ENCODE measurements around the gene SLC12A6. TPM values are rescaled to one million over a fixed set of nuclear protein-coding genes. Genes with fewer than 3 reads are reported as not detected.
"Not testable (repeated sequence)": the region's sequence is repeated elsewhere in the genome, so short reads cannot be mapped to it uniquely, and the experiment has no call there.

The SLC12A6 gene
- total RNA-seq, 1 donor from 2014 or later, result 20.4 TPM

GRCh38 chr15:34359416-34359815 lies 21.8 kb upstream of the SLC12A6 start:
- Histone ChIP-seq H3K9me3 (ENCODE audit: control insufficient read depth in 3 of 3, low read length in 3 of 3) (no peaks in the 10 kb centered on the region), H3K27me3 (ENCODE audit: control insufficient read depth in 3 of 3, insufficient read depth in 3 of 3, low read length in 3 of 3) (no peaks in the 10 kb centered on the region), H3K4me3 (ENCODE audit: low read length in 3 of 3) (no peak overlapping the region), H3K4me1 (ENCODE audit: control insufficient read depth in 3 of 3, insufficient read depth in 3 of 3, low read length in 3 of 3) (peaks cover 0 to 5% (median 5%) of the 10 kb centered on the region in 3 donors), H3K9ac (ENCODE audit: low read depth in 1 of 3, low read length in 3 of 3) (no peak overlapping the region), H3K27ac (ENCODE audit: low read depth, low read length) (no peak overlapping the region), H3K36me3 (ENCODE audit: control insufficient read depth in 3 of 3, insufficient read depth in 3 of 3, low read length in 3 of 3) (peaks cover 20 to 49% (median 21%) of the 10 kb centered on the region in 3 donors)

GRCh38 chr15:34358948-34359347 lies 21.4 kb upstream of the SLC12A6 start:
- Histone ChIP-seq H3K9me3 (ENCODE audit: control insufficient read depth in 3 of 3, low read length in 3 of 3) (no peaks in the 10 kb centered on the region), H3K27me3 (ENCODE audit: control insufficient read depth in 3 of 3, insufficient read depth in 3 of 3, low read length in 3 of 3) (no peaks in the 10 kb centered on the region), H3K27ac (ENCODE audit: low read depth, low read length) (no peak overlapping the region), H3K4me1 (ENCODE audit: control insufficient read depth in 3 of 3, insufficient read depth in 3 of 3, low read length in 3 of 3) (peaks cover 0 to 5% (median 5%) of the 10 kb centered on the region in 3 donors), H3K36me3 (ENCODE audit: control insufficient read depth in 3 of 3, insufficient read depth in 3 of 3, low read length in 3 of 3) (peaks cover 19 to 49% (median 20%) of the 10 kb centered on the region in 3 donors), H3K9ac (ENCODE audit: low read depth in 1 of 3, low read length in 3 of 3) (no peak overlapping the region), H3K4me3 (ENCODE audit: low read length in 3 of 3) (no peak overlapping the region)

DNA sequence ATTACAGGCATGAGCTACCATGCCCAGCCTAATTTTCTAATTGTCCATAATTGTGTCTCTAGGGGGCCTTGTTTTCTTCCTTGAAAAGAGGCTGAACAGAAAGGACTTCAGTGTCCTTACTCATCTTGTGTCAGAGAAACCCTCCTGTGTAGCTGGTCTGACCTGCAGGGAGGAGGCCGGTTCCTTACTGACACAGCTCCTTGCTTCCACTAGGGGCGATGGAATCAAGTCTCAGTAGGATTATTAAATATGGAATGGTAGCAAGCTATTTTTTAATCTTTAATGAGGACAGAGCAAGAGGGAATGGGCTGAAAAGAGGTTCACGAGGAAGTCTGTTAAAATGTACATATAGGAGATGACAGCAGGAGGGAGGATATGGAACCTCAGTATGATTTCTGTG lies 20.8 kb upstream of the SLC12A6 start:
- Histone ChIP-seq H3K9me3 (ENCODE audit: control insufficient read depth in 3 of 3, low read length in 3 of 3) (no peaks in the 10 kb centered on the region), H3K27me3 (ENCODE audit: control insufficient read depth in 3 of 3, insufficient read depth in 3 of 3, low read length in 3 of 3) (no peaks in the 10 kb centered on the region), H3K27ac (ENCODE audit: low read depth, low read length) (no peak overlapping the region), H3K9ac (ENCODE audit: low read depth in 1 of 3, low read length in 3 of 3) (no peak overlapping the region), H3K4me3 (ENCODE audit: low read length in 3 of 3) (no peak overlapping the region), H3K36me3 (ENCODE audit: control insufficient read depth in 3 of 3, insufficient read depth in 3 of 3, low read length in 3 of 3) (peaks cover 19 to 49% (median 20%) of the 10 kb centered on the region in 3 donors), H3K4me1 (ENCODE audit: control insufficient read depth in 3 of 3, insufficient read depth in 3 of 3, low read length in 3 of 3) (peaks cover 0 to 5% (median 5%) of the 10 kb centered on the region in 3 donors)

DNA sequence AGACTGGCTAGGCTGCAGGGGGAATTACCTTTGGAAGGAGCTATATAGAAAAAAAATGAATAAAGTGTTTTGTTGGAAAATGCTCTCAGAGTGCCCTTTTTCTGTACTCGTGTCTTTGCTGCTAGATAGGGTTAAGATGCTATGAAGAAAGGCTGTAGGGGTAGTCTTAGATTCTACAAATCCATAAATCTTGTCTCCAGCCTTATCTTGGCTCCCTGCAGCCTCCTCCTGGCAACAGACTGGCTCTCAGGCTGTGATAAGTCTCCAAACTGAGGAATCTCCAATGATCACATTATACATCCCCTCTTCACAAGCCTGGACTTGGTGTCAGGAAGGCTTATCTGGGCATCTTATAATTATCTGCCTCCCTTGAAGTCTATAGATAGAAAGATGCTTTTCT lies 20.1 kb upstream of the SLC12A6 start:
- Histone ChIP-seq H3K9me3 (ENCODE audit: control insufficient read depth in 3 of 3, low read length in 3 of 3) (no peaks in the 10 kb centered on the region), H3K27me3 (ENCODE audit: control insufficient read depth in 3 of 3, insufficient read depth in 3 of 3, low read length in 3 of 3) (no peaks in the 10 kb centered on the region), H3K9ac (ENCODE audit: low read depth in 1 of 3, low read length in 3 of 3) (no peak overlapping the region), H3K36me3 (ENCODE audit: control insufficient read depth in 3 of 3, insufficient read depth in 3 of 3, low read length in 3 of 3) (peaks cover 19 to 46% (median 20%) of the 10 kb centered on the region in 3 donors), H3K27ac (ENCODE audit: low read depth, low read length) (no peak overlapping the region), H3K4me3 (ENCODE audit: low read length in 3 of 3) (no peak overlapping the region), H3K4me1 (ENCODE audit: control insufficient read depth in 3 of 3, insufficient read depth in 3 of 3, low read length in 3 of 3) (peaks cover 0 to 5% (median 5%) of the 10 kb centered on the region in 3 donors)

DNA sequence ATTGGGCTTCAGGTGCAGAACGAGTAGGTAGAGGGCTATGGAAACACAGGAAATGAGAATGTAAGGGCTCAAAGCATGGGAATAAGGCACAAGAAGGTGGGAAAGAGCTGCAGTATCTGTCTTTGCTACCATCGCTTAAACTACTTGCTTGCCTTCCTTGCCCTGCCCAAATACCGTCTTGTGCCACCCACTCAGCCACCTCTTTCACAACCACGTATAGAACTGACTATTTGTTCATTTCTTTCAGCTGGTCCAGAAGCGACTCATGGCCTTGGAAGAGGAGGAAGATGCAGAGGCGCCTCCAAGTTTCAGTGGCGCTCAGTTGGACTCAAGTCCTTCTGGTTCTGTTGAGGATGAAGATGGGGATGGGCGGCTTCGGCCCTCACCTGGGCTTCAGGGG lies 17.7 kb upstream of the SLC12A6 start:
- H3K9me3 ChIP-seq (ENCODE audit: control insufficient read depth in 3 of 3, low read length in 3 of 3), result no peaks in the 10 kb centered on the region
- H3K4me3 ChIP-seq (ENCODE audit: low read length in 3 of 3), result no peak overlapping the region
- no peak overlapping the region for H3K9ac ChIP-seq (ENCODE audit: low read depth in 1 of 3, low read length in 3 of 3)
- H3K27me3 ChIP-seq (ENCODE audit: control insufficient read depth in 3 of 3, insufficient read depth in 3 of 3, low read length in 3 of 3), result no peaks in the 10 kb centered on the region
- peaks cover 15 to 34% (median 17%) of the 10 kb centered on the region in 3 donors for H3K36me3 ChIP-seq (ENCODE audit: control insufficient read depth in 3 of 3, insufficient read depth in 3 of 3, low read length in 3 of 3)
- no peaks in the 10 kb centered on the region for H3K4me1 ChIP-seq (ENCODE audit: control insufficient read depth in 3 of 3, insufficient read depth in 3 of 3, low read length in 3 of 3)
- H3K27ac ChIP-seq (ENCODE audit: low read depth, low read length), result no peak overlapping the region

DNA sequence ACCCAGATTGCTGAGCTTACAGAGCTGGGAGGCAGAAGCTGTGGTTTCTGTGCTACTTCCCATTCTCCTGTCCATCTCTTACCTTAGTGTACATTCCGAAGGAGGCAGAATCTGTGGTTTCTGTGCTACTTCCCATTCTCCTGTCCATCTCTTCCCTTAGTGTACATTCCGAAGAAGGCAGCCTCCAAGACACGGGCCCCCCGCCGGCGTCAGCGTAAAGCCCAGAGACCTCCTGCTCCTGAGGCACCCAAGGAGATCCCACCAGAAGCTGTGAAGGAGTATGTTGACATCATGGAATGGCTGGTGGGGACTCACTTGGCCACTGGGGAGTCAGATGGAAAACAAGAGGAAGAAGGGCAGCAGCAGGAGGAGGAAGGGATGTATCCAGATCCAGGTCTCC lies 16.7 kb upstream of the SLC12A6 start:
- Histone ChIP-seq H3K27me3 (ENCODE audit: control insufficient read depth in 3 of 3, insufficient read depth in 3 of 3, low read length in 3 of 3) (no peaks in the 10 kb centered on the region), H3K9ac (ENCODE audit: low read depth in 1 of 3, low read length in 3 of 3) (no peak overlapping the region), H3K4me1 (ENCODE audit: control insufficient read depth in 3 of 3, insufficient read depth in 3 of 3, low read length in 3 of 3) (no peaks in the 10 kb centered on the region), H3K36me3 (ENCODE audit: control insufficient read depth in 3 of 3, insufficient read depth in 3 of 3, low read length in 3 of 3) (peaks cover 9 to 26% (median 14%) of the 10 kb centered on the region in 3 donors), H3K27ac (ENCODE audit: low read depth, low read length) (no peak overlapping the region), H3K4me3 (ENCODE audit: low read length in 3 of 3) (no peak overlapping the region), H3K9me3 (ENCODE audit: control insufficient read depth in 3 of 3, low read length in 3 of 3) (no peaks in the 10 kb centered on the region)

DNA sequence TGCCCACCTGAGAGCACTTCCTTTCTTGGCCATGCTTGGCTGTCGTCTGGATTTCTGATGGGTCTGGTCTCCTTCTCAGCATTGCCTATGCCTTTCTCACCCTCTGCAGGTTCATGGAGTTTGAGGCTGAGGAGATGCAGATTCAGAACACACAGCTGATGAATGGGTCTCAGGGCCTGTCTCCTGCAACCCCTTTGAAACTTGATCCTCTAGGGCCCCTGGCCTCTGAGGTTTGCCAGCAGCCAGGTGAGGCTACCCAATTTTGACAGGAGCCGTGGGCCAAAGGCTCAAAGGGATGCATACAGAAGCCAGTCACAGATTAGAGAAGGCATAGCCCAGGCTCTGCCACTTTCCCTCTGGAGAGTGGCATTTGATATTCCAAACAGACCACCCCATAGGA lies 16.0 kb upstream of the SLC12A6 start:
- Histone ChIP-seq H3K4me1 (ENCODE audit: control insufficient read depth in 3 of 3, insufficient read depth in 3 of 3, low read length in 3 of 3) (no peaks in the 10 kb centered on the region), H3K4me3 (ENCODE audit: low read length in 3 of 3) (no peak overlapping the region), H3K36me3 (ENCODE audit: control insufficient read depth in 3 of 3, insufficient read depth in 3 of 3, low read length in 3 of 3) (peaks cover 7 to 21% (median 10%) of the 10 kb centered on the region in 3 donors), H3K27me3 (ENCODE audit: control insufficient read depth in 3 of 3, insufficient read depth in 3 of 3, low read length in 3 of 3) (no peaks in the 10 kb centered on the region), H3K9ac (ENCODE audit: low read depth in 1 of 3, low read length in 3 of 3) (no peak overlapping the region), H3K27ac (ENCODE audit: low read depth, low read length) (no peak overlapping the region), H3K9me3 (ENCODE audit: control insufficient read depth in 3 of 3, low read length in 3 of 3) (no peaks in the 10 kb centered on the region)

GRCh38 chr15:34352996-34353395 lies 15.4 kb upstream of the SLC12A6 start:
- H3K27ac ChIP-seq (ENCODE audit: low read depth, low read length); H3K9ac ChIP-seq (ENCODE audit: low read depth in 1 of 3, low read length in 3 of 3); H3K4me3 ChIP-seq (ENCODE audit: low read length in 3 of 3); H3K4me1 ChIP-seq (ENCODE audit: control insufficient read depth in 3 of 3, insufficient read depth in 3 of 3, low read length in 3 of 3); H3K9me3 ChIP-seq (ENCODE audit: control insufficient read depth in 3 of 3, low read length in 3 of 3); H3K27me3 ChIP-seq (ENCODE audit: control insufficient read depth in 3 of 3, insufficient read depth in 3 of 3, low read length in 3 of 3): not testable (repeated sequence)
- H3K36me3 ChIP-seq (ENCODE audit: control insufficient read depth in 3 of 3, insufficient read depth in 3 of 3, low read length in 3 of 3), result peaks cover 3 to 21% (median 8%) of the 10 kb centered on the region in 3 donors

DNA sequence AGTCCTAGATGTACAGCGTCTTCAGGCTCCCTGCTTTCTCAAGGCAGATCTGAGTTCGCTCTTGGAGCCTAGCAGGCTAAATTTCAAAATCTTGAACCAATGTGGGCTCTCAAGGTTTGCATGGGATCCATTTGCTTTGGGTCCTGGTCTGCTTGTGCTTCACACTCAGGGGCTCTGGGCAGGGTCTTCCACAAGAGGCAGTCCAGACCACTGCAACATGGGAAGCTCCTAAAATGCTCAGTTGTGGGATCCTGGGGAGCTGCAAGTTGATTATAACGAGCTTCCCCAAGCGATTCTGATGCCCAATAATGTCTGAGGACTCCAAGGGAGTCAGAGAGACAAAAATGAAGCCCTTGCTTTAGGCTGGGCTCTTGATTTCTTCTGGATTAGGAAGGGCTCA lies 12.2 kb upstream of the SLC12A6 start:
- Histone ChIP-seq H3K9ac (ENCODE audit: low read depth in 1 of 3, low read length in 3 of 3) (no peak overlapping the region), H3K9me3 (ENCODE audit: control insufficient read depth in 3 of 3, low read length in 3 of 3) (no peaks in the 10 kb centered on the region), H3K27ac (ENCODE audit: low read depth, low read length) (no peak overlapping the region), H3K36me3 (ENCODE audit: control insufficient read depth in 3 of 3, insufficient read depth in 3 of 3, low read length in 3 of 3) (peaks cover 0 to 2% (median 0%) of the 10 kb centered on the region in 3 donors), H3K27me3 (ENCODE audit: control insufficient read depth in 3 of 3, insufficient read depth in 3 of 3, low read length in 3 of 3) (no peaks in the 10 kb centered on the region), H3K4me3 (ENCODE audit: low read length in 3 of 3) (no peak overlapping the region), H3K4me1 (ENCODE audit: control insufficient read depth in 3 of 3, insufficient read depth in 3 of 3, low read length in 3 of 3) (no peaks in the 10 kb centered on the region)

DNA sequence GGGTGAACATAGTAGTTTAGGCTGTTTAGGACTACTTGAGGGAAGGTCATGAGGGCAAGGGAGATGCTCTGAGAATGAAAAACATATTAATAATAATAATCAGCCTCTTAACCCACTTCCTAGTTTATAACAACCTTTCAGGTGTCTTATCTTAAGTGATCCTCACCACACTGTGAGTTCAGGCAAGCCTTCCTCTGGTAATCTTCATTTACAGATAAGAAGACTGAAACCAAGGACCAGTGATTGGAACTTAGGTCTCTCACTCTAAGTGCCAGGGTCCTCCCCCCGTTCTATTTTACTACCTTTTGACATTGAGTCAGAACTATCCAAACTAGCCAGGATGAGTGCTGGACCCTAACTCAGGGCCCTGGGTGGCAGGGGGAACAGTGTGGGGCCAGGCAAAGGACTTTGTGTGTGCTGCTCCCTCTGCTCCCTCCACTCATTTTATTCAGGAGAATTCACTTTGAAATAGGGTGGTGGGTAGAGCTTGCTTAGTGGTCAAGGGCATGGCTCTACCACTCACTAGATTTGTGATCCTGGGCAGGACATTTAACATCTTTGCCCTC lies 11.2 kb upstream of the SLC12A6 start:
- H3K36me3 ChIP-seq (ENCODE audit: control insufficient read depth in 3 of 3, insufficient read depth in 3 of 3, low read length in 3 of 3), result no peaks in the 10 kb centered on the region
- H3K9ac ChIP-seq (ENCODE audit: low read depth in 1 of 3, low read length in 3 of 3), result no peak overlapping the region
- no peaks in the 10 kb centered on the region for H3K27me3 ChIP-seq (ENCODE audit: control insufficient read depth in 3 of 3, insufficient read depth in 3 of 3, low read length in 3 of 3)
- no peak overlapping the region for H3K4me3 ChIP-seq (ENCODE audit: low read length in 3 of 3)
- H3K4me1 ChIP-seq (ENCODE audit: control insufficient read depth in 3 of 3, insufficient read depth in 3 of 3, low read length in 3 of 3), result no peaks in the 10 kb centered on the region
- H3K9me3 ChIP-seq (ENCODE audit: control insufficient read depth in 3 of 3, low read length in 3 of 3), result no peaks in the 10 kb centered on the region
- no peak overlapping the region for H3K27ac ChIP-seq (ENCODE audit: low read depth, low read length)
